ENCODE measurements around the gene FXYD5. TPM values are rescaled to one million over a fixed set of nuclear protein-coding genes. Genes with fewer than 3 reads are reported as not detected.
A peak's percentile ranks its signal among the peaks of the same experiment; 100 is the strongest.

FXYD5 gene
- total RNA-seq, 1 donor from 2014 or later = 81.0 TPM

GRCh38 chr19:35202722-35203688 is 48.5 kb downstream of the FXYD5 start:
- no peaks in the 10 kb centered on the region for H3K36me3 Mint-ChIP-seq (ENCODE audit: unreplicated experiment)
- no peak for DNase-seq (ENCODE audit: extremely low spot score, unreplicated experiment)
- no peaks in the 10 kb centered on the region for H3K4me1 Mint-ChIP-seq (ENCODE audit: unreplicated experiment)
- H3K27ac Mint-ChIP-seq (ENCODE audit: unreplicated experiment) = no peak overlapping the region
- peaks cover 25% of the 10 kb centered on the region for H3K27me3 Mint-ChIP-seq (ENCODE audit: unreplicated experiment)
- TF ChIP-seq CTCF (IDR thresholded peaks at IDR 0.05) = no peak
- H3K4me3 Mint-ChIP-seq (ENCODE audit: unreplicated experiment) = no peak overlapping the region
- peaks cover 2% of the 10 kb centered on the region for H3K9me3 Mint-ChIP-seq (ENCODE audit: unreplicated experiment)

- Mint-ChIP-seq H3K4me1 (ENCODE audit: unreplicated experiment) (no peaks in the 10 kb centered on the region), H3K9me3 (ENCODE audit: unreplicated experiment) (peaks cover 4% of the 10 kb centered on the region), H3K27ac (ENCODE audit: unreplicated experiment) (no peak overlapping the region), H3K36me3 (ENCODE audit: unreplicated experiment) (no peaks in the 10 kb centered on the region), H3K27me3 (ENCODE audit: unreplicated experiment) (peaks cover 14% of the 10 kb centered on the region), H3K4me3 (ENCODE audit: unreplicated experiment) (no peak overlapping the region)
- no peak for TF ChIP-seq CTCF (IDR thresholded peaks at IDR 0.05)
- no peak for DNase-seq (ENCODE audit: extremely low spot score, unreplicated experiment)
These were observed 50.5 kb downstream of the FXYD5 start for GRCh38 chr19:35204799-35205732.

GRCh38 chr19:35205733-35206323 is 51.3 kb downstream of the FXYD5 start:
- Mint-ChIP-seq H3K36me3 (ENCODE audit: unreplicated experiment) (no peaks in the 10 kb centered on the region), H3K27ac (ENCODE audit: unreplicated experiment) (no peak overlapping the region), H3K4me1 (ENCODE audit: unreplicated experiment) (no peaks in the 10 kb centered on the region), H3K27me3 (ENCODE audit: unreplicated experiment) (peaks cover 17% of the 10 kb centered on the region), H3K4me3 (ENCODE audit: unreplicated experiment) (no peak overlapping the region), H3K9me3 (ENCODE audit: unreplicated experiment) (peaks cover 4% of the 10 kb centered on the region)
- TF ChIP-seq CTCF (IDR thresholded peaks at IDR 0.05) = no peak
- DNase-seq (ENCODE audit: extremely low spot score, unreplicated experiment) = no peak

- Mint-ChIP-seq H3K4me1 (ENCODE audit: unreplicated experiment) (no peaks in the 10 kb centered on the region), H3K4me3 (ENCODE audit: unreplicated experiment) (no peak overlapping the region), H3K27ac (ENCODE audit: unreplicated experiment) (no peak overlapping the region), H3K36me3 (ENCODE audit: unreplicated experiment) (no peaks in the 10 kb centered on the region), H3K27me3 (ENCODE audit: unreplicated experiment) (peaks cover 16% of the 10 kb centered on the region), H3K9me3 (ENCODE audit: unreplicated experiment) (peaks cover 4% of the 10 kb centered on the region)
- TF ChIP-seq CTCF (IDR thresholded peaks at IDR 0.05) = no peak
- peak; percentile 8 for DNase-seq (ENCODE audit: extremely low spot score, unreplicated experiment)
These were observed 51.8 kb downstream of the FXYD5 start for GRCh38 chr19:35206379-35206778.

Data from osteocyte (in vitro differentiated cells).